HepG2 (cell line): ENCODE data around the gene DCDC2. TPM values are rescaled to one million over a fixed set of nuclear protein-coding genes. Genes with fewer than 3 reads are reported as not detected.
A peak's percentile ranks its signal among the peaks of the same experiment; 100 is the strongest.

Experiments
- CENPX ChIP-seq: sonication (generic); formaldehyde crosslinking; IDR thresholded peaks from 2 replicates; pipeline ENCODE4 v1.9.0; 2021; ENCODE audit warnings: mild to moderate bottlenecking, missing genetic modification reagents, moderate library complexity
- EP300 ChIP-seq, 3 experiments: sonication (generic) in 1 of 3; formaldehyde crosslinking in 1 of 3; IDR thresholded peaks; 2 replicates each; pipeline versions ENCODE4 v1.5.1 to v1.6.1; 2011 to 2020; ENCODE audit warnings: low read depth in 2 of 3, low read length in 2 of 3, borderline replicate concordance in 1 of 3, improper control_type of control experiment in 1 of 3, mild to moderate bottlenecking in 1 of 3, missing genetic modification reagents in 1 of 3, moderate library complexity in 1 of 3
- GATAD2A ChIP-seq: IDR thresholded peaks from 2 replicates; pipeline ENCODE4 v1.6.1; 2016
- HNRNPH1 ChIP-seq: fragments of 200-400 bp; formaldehyde crosslinking; optimal IDR thresholded peaks from 2 replicates; pipeline ENCODE3; 2017; ENCODE audit warnings: mild to moderate bottlenecking, low read depth, low read length
- SP140L ChIP-seq: sonication (generic); formaldehyde crosslinking; IDR thresholded peaks from 2 replicates; pipeline ENCODE4 v1.4.0; 2020; ENCODE audit warnings: missing genetic modification reagents, borderline replicate concordance
- THRA ChIP-seq: sonication (generic); formaldehyde crosslinking; IDR thresholded peaks from 2 replicates; pipeline ENCODE4 v1.4.0; 2020; ENCODE audit warnings: missing genetic modification reagents, borderline replicate concordance
- THYN1 ChIP-seq: sonication (generic); formaldehyde crosslinking; IDR thresholded peaks from 2 replicates; pipeline ENCODE4 v1.8.1; 2023; ENCODE audit warnings: low read depth, mild to moderate bottlenecking, moderate library complexity, missing genetic modification reagents, borderline replicate concordance
- ZNF280B ChIP-seq: sonication (generic); formaldehyde crosslinking; IDR thresholded peaks from 2 replicates; pipeline ENCODE4 v1.5.0; 2020; ENCODE audit warnings: missing genetic modification reagents, mild to moderate bottlenecking, borderline replicate concordance
- ZNF7 ChIP-seq: IDR thresholded peaks from 2 replicates; pipeline ENCODE4 v1.6.1; 2016; ENCODE audit warnings: missing biosample characterization, missing genetic modification reagents
- ZNF704 ChIP-seq: sonication (generic); formaldehyde crosslinking; IDR thresholded peaks from 2 replicates; pipeline ENCODE4 v1.8.1; 2023; ENCODE audit warnings: mild to moderate bottlenecking, inconsistent platforms, moderate library complexity, missing genetic modification reagents, borderline replicate concordance
- ZNF780A ChIP-seq: sonication (generic); formaldehyde crosslinking; IDR thresholded peaks from 2 replicates; pipeline ENCODE4 v1.8.0; 2022; ENCODE audit warnings: mild to moderate bottlenecking, missing genetic modification reagents, moderate library complexity
- polyA plus RNA-seq, 8 experiments: library from polyadenylated mRNA; depleted of rRNA in 3 of 8; stranded (reverse) in 7 of 8; unstranded in 1 of 8; fragments of >200 nt; fragmentation: Illumina TruSeq in 4 of 8; extraction: Trizol in 4 of 8; gene quantifications; 2 replicates each; pipeline versions ENCODE4 v1.2.1 to v1.2.3, GENCODE V29; 2011 to 2016; ENCODE audit warnings: low read depth in 4 of 8, missing spikeins in 1 of 8, mixed read lengths in 1 of 8; ENCODE audit not compliant: insufficient read depth in 1 of 8
- total RNA-seq, 5 experiments: library from RNA; depleted of rRNA; stranded (reverse); fragments of >200 nt; fragmentation: Illumina TruSeq; extraction: Trizol; gene quantifications; 2 replicates each; pipeline ENCODE4 v1.2.3, GENCODE V29; 2016; ENCODE audit warnings: low read depth in 1 of 5
- TF ChIP-seq, protein P1 (sequence below): sonication (generic); formaldehyde crosslinking; IDR thresholded peaks from 2 replicates; pipeline ENCODE4 v1.4.0; 2020; ENCODE audit warnings: missing genetic modification reagents
- TF ChIP-seq, protein P2 (sequence below): sonication (generic); formaldehyde crosslinking; IDR thresholded peaks from 2 replicates; pipeline ENCODE4 v1.4.0; 2020; ENCODE audit warnings: missing genetic modification reagents, borderline replicate concordance

Gene DCDC2
- total and polyA plus RNA-seq, 2 of the 13 experiments (the other 11 are each of a cell fraction or from before 2014, with no cell fraction given): 9.0 to 36.2 TPM

- TF ChIP-seq ZNF7 (CRISPR knock-in tag) (peak; percentile 30; the same call in 1 of the 2 replicates), SP140L (CRISPR knock-in tag) (no peak; the same call in 1 of the 2 replicates), ZNF704 (peak; percentile 97), THRA (CRISPR knock-in tag) (peak; percentile 35; the same call in 1 of the 2 replicates), ZNF780A (CRISPR knock-in tag) (peak; percentile 97), CENPX (CRISPR knock-in tag) (no peak), THYN1 (CRISPR knock-in tag) (no peak), GATAD2A (0 out of 2 replicates have a peak, but pooled peaks have one; percentile 42), HNRNPH1 (no peak), EP300 (IDR thresholded peaks at IDR 0.05; ENCODE audit: low read depth in 2 of 2, low read length in 2 of 2) (no peak), EP300 (CRISPR knock-in tag; IDR thresholded peaks at IDR 0.05; ENCODE audit: borderline replicate concordance) (no peak; the same call in 1 of the 2 replicates), ZNF280B (CRISPR knock-in tag) (peak; percentile 98)
- TF ChIP-seq, protein P1, sequence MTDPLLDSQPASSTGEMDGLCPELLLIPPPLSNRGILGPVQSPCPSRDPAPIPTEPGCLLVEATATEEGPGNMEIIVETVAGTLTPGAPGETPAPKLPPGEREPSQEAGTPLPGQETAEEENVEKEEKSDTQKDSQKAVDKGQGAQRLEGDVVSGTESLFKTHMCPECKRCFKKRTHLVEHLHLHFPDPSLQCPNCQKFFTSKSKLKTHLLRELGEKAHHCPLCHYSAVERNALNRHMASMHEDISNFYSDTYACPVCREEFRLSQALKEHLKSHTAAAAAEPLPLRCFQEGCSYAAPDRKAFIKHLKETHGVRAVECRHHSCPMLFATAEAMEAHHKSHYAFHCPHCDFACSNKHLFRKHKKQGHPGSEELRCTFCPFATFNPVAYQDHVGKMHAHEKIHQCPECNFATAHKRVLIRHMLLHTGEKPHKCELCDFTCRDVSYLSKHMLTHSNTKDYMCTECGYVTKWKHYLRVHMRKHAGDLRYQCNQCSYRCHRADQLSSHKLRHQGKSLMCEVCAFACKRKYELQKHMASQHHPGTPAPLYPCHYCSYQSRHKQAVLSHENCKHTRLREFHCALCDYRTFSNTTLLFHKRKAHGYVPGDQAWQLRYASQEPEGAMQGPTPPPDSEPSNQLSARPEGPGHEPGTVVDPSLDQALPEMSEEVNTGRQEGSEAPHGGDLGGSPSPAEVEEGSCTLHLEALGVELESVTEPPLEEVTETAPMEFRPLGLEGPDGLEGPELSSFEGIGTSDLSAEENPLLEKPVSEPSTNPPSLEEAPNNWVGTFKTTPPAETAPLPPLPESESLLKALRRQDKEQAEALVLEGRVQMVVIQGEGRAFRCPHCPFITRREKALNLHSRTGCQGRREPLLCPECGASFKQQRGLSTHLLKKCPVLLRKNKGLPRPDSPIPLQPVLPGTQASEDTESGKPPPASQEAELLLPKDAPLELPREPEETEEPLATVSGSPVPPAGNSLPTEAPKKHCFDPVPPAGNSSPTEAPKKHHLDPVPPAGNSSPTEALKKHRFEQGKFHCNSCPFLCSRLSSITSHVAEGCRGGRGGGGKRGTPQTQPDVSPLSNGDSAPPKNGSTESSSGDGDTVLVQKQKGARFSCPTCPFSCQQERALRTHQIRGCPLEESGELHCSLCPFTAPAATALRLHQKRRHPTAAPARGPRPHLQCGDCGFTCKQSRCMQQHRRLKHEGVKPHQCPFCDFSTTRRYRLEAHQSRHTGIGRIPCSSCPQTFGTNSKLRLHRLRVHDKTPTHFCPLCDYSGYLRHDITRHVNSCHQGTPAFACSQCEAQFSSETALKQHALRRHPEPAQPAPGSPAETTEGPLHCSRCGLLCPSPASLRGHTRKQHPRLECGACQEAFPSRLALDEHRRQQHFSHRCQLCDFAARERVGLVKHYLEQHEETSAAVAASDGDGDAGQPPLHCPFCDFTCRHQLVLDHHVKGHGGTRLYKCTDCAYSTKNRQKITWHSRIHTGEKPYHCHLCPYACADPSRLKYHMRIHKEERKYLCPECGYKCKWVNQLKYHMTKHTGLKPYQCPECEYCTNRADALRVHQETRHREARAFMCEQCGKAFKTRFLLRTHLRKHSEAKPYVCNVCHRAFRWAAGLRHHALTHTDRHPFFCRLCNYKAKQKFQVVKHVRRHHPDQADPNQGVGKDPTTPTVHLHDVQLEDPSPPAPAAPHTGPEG (CRISPR knock-in tag): peak; percentile 99
- TF ChIP-seq, protein P2, sequence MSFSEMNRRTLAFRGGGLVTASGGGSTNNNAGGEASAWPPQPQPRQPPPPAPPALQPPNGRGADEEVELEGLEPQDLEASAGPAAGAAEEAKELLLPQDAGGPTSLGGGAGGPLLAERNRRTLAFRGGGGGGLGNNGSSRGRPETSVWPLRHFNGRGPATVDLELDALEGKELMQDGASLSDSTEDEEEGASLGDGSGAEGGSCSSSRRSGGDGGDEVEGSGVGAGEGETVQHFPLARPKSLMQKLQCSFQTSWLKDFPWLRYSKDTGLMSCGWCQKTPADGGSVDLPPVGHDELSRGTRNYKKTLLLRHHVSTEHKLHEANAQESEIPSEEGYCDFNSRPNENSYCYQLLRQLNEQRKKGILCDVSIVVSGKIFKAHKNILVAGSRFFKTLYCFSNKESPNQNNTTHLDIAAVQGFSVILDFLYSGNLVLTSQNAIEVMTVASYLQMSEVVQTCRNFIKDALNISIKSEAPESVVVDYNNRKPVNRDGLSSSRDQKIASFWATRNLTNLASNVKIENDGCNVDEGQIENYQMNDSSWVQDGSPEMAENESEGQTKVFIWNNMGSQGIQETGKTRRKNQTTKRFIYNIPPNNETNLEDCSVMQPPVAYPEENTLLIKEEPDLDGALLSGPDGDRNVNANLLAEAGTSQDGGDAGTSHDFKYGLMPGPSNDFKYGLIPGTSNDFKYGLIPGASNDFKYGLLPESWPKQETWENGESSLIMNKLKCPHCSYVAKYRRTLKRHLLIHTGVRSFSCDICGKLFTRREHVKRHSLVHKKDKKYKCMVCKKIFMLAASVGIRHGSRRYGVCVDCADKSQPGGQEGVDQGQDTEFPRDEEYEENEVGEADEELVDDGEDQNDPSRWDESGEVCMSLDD (CRISPR knock-in tag): peak; percentile 89
Measured at GRCh38 chr6:24402697-24403500, 45.0 kb upstream of the DCDC2 start, which contains the start of gene MRS2 (continued).
